HG03575 (cell line): ENCODE results near the gene PRRT4.

Experiments used
- ATAC-seq: cut with Tn5 transposase; IDR thresholded peaks from one replicate; pipeline ENCODE4 v1.9.1; 2021; ENCODE audit not compliant: unreplicated experiment, insufficient number of reproducible peaks, low FRiP score; ENCODE audit errors: extremely low read depth

The PRRT4 gene

DNA sequence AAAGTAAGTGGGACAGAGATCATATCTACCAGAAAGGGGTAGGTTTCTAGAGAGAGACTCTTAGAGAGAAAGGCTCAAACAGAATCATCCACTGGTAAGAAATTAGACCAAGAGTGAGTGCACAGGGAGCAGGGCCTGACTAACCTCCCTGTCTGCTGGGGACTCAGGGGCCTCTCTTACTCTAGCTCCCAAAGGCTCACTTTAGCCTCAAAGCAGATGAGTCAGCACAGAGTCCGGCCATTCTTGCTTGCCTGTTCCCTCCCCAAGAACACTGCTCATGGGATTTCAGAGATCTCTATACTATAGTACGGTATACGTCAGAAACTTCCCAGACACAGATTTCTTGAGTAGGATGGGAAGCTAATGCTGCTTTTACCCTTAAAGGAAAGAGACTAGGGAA is 50.5 kb downstream of the PRRT4 start:
- no peak for ATAC-seq

DNA sequence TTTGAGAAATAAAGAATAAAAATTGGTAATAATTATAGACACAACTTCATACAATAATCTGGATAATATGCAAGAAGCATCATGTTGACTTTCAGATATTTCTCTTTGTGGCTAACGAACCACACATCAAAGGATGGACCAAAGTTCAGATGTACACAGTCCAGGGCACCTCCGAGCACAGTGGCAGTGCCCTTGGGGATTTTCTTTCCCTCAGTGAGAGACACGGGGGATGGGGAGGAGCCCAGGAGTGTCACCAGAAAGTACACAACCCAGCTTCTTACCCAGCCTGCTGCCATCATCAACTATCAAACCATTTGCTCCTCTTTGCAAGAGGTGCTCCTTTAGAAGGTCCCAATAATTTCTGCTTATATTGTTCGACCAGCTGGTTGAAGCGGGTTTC is 51.0 kb downstream of the PRRT4 start:
- no peak for ATAC-seq

DNA sequence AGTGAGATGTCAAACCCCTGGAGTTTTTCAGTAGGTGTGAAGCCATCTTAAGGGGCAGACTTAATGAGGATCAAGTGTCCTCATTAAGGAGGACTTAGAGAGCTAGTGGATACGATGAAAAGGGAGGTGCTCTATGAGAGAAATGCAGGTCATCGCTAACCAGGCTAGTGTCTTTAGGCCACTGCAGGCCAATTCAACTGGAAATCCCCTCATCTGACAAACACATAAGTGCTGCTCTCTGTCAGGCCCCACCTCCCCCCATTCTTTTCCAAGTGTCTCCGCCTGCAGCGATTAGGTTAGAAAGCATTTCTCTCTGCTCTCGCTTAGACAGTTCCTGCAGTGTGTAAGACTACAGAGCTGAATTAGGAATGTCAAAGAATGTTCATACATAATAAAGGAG is 51.5 kb downstream of the PRRT4 start:
- no peak for ATAC-seq

DNA sequence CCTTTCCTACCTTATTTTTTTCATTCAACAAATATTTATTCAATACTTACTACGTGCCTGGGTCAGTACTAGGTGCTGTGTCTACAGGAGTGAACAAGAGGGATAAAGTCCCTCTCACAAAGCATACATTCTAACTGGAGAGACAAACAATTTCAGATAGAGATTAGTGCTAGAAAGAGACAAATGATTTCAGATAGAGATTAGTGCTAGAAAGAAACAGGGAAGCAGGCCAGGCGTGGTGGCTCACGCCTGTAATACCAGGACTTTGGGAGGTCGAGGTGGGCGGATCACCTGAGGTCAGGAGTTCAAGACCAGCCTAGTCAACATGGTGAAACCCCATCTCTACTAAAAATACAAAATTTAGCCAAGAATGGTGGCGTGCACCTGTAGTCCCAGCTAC is 52.4 kb downstream of the PRRT4 start:
- ATAC-seq: no peak

DNA sequence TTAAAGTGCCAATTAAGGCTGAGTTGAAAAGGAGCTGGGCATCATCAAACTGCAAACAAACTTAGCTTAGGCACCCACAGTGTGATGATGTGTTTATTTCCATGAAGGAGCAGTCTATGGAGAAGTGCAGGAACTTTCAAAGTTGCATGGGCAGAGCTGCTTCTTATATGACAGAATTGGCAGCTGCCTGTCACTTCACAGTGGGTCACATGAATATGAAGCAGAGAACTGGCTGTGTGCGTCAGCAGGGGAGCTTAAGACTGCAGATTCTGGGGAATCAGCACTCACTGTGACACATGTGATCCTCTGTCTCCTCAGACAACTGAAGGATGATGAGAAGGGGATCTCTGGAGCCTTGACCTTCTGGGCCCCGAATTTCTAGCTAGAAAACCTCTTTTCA is 54.4 kb downstream of the PRRT4 start:
- no peak for ATAC-seq

DNA sequence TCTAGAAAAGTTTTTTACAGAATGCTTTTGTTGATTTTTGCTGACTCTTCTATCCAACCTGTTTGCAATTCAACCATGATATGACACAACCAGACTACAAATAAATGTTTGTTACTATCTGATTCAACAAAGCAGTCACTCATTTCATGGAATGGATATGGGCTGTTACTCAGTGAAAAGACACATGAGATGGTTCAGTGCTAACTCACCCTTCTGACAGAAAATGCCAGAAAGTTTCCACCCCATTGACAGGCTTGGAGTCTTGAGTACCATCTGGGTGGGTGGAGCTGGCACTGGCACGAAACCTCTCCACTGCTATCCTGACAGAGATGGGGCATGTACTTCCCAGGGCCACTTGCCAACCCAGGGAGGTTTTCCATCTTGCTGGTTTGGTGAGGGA is 57.3 kb downstream of the PRRT4 start:
- no peak for ATAC-seq

DNA sequence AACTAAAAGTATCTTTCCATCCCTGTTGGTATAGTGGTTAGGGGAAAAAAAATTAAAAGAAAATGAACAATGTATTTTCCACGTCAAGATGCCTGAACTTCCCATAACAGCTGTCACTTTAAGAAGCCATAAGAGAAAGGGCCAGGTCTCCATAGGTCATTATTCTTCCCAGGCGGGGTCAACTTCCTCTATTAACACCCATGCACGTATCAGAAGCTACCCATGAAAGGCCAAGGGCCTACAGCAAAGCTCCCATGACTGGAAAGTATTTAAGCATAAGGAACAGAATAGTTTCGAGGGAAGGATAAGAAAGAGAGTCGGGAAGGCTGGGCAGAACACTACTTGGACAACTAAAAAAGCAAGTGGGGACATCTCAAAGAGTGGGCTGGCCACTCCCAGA is 57.8 kb downstream of the PRRT4 start:
- ATAC-seq: no peak

DNA sequence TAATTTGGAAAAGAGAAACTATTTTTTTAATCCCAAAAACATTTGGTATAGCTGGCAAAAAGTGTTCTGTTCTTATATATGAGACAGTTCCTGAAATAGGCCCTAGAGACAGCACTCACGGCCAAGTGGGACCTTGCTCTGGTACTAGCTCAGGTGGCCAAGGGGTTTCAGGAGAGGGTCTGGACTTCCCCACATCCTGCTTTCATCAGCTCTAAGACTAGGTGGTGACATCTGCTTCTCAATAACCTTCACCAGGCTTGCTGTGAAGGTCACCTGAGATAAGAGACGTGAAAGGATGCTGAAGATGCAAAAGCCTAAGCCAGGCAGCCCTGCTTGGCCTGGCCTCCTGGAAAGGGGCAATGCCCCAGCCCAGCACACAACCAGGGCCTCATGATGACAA is 58.4 kb downstream of the PRRT4 start:
- ATAC-seq: no peak

DNA sequence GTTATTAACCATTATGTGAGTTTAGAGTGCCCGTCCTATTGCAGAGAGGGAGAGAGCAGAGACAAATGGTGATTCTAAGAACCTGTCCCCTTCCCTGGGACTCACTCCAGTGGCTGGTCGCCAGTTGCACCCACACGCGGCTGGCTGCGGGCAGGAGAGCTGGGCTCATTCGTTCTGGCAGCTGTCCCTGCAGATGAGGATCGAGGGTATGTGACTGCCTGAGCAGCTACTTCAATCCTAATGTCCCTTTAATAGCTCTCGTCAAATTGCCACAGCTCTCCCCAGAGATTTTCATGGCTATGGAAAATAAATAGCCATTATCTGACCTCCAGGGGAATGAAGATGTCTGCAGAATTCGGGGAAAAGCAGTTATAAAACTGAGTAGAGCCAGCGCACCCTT is 59.4 kb downstream of the PRRT4 start:
- no peak for ATAC-seq
